Sigmoid colon (tissue), 4 donors: ENCODE results near the gene ARHGAP18.

ENCODE experiments used
- EP300 ChIP-seq, 4 donors: sonication (generic); formaldehyde crosslinking; IDR thresholded peaks; one replicate each; pipeline ENCODE4 v1.6.1; 2017; ENCODE audit warnings: antibody characterized with exemption in 4 of 4
- POLR2A ChIP-seq, 2 donors: fragments of 450-650 bp; IDR thresholded peaks; one replicate each; pipeline ENCODE4 v1.6.1; 2016; ENCODE audit warnings: antibody characterized with exemption in 2 of 2, mild to moderate bottlenecking in 2 of 2, moderate library complexity in 2 of 2
- TF ChIP-seq, protein P1 (sequence below), 4 experiments: fragments of 450-650 bp in 3 of 4; fragments of 200-600 bp in 1 of 4; IDR thresholded peaks; one replicate each; pipeline ENCODE4 v1.5.1; 2016 to 2019; ENCODE audit warnings: antibody characterized with exemption in 4 of 4, mild to moderate bottlenecking in 3 of 4, moderate library complexity in 2 of 4

DNA sequence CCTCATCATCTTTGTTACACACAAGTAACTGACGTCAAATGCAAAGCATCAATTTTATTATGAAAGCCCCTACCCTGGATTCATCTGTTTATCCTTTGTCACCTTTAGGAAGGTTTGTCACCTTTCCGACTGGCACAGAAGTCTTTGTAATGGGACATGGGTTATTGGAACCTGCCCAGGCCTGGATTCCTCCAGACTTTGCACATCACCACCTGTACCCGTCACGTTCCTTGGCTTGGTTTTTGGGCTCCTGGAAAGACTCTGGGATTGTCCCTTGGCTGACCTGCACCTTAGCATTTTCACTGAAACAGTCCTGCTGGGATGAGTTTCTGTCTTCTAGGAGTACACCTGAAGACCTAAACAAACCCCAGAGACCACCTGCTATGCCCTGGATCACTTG is 15.4 kb upstream of the ARHGAP18 start:
- TF ChIP-seq, protein P1, sequence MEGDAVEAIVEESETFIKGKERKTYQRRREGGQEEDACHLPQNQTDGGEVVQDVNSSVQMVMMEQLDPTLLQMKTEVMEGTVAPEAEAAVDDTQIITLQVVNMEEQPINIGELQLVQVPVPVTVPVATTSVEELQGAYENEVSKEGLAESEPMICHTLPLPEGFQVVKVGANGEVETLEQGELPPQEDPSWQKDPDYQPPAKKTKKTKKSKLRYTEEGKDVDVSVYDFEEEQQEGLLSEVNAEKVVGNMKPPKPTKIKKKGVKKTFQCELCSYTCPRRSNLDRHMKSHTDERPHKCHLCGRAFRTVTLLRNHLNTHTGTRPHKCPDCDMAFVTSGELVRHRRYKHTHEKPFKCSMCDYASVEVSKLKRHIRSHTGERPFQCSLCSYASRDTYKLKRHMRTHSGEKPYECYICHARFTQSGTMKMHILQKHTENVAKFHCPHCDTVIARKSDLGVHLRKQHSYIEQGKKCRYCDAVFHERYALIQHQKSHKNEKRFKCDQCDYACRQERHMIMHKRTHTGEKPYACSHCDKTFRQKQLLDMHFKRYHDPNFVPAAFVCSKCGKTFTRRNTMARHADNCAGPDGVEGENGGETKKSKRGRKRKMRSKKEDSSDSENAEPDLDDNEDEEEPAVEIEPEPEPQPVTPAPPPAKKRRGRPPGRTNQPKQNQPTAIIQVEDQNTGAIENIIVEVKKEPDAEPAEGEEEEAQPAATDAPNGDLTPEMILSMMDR (IDR thresholded peaks at IDR 0.05) = no peak
- no peak for TF ChIP-seq POLR2A (IDR thresholded peaks at IDR 0.05)
- TF ChIP-seq EP300 (IDR thresholded peaks at IDR 0.05) = no peak
